RWPE2 (cell line): Measurements from ENCODE around the gene SASH1.

Experiments used
- ATAC-seq: fragments of 200-7000 bp; cut with Tn5 transposase; 3 replicates; pipeline ENCODE4 v1.9.1; 2021; ENCODE audit warnings: low read depth
- DNase-seq: peaks from one replicate; pipeline ENCODE4 v3.0.0-alpha.2; 2020; ENCODE audit warnings: low spot score
- H3K27ac ChIP-seq: fragments of 450-650 bp; 2 replicates; pipeline ENCODE4 v1.5.1; 2017; ENCODE audit warnings: mild to moderate bottlenecking; ENCODE audit not compliant: poor library complexity, severe bottlenecking
- H3K27me3 ChIP-seq: fragments of 250-450 bp; sonication (Bioruptor Pico); 2 replicates; pipeline ENCODE4 v1.5.1; 2021; ENCODE audit warnings: mild to moderate bottlenecking, moderate library complexity; ENCODE audit not compliant: insufficient read depth, poor library complexity, severe bottlenecking
- H3K36me3 ChIP-seq: fragments of 250-450 bp; sonication (Bioruptor Pico); 2 replicates; pipeline ENCODE4 v1.5.1; 2020; ENCODE audit warnings: low read depth, mild to moderate bottlenecking, moderate library complexity
- H3K4me1 ChIP-seq: fragments of 250-450 bp; sonication (Bioruptor Pico); 2 replicates; pipeline ENCODE4 v1.5.1; 2021; ENCODE audit warnings: mild to moderate bottlenecking, moderate library complexity; ENCODE audit not compliant: insufficient read depth, poor library complexity, severe bottlenecking
- H3K4me3 ChIP-seq: fragments of 250-450 bp; sonication (Bioruptor Pico); 2 replicates; pipeline ENCODE4 v1.5.1; 2021; ENCODE audit warnings: mild to moderate bottlenecking, moderate library complexity; ENCODE audit not compliant: severe bottlenecking
- H3K9me3 ChIP-seq: fragments of 250-450 bp; sonication (Bioruptor Pico); 2 replicates; pipeline ENCODE4 v1.5.1; 2021; ENCODE audit warnings: mild to moderate bottlenecking, moderate library complexity; ENCODE audit not compliant: severe bottlenecking
- TF ChIP-seq, protein P1 (sequence below): fragments of 450-650 bp; IDR thresholded peaks from one replicate; pipeline ENCODE4 v1.5.1; 2017; ENCODE audit warnings: mild to moderate bottlenecking, moderate library complexity; ENCODE audit not compliant: poor library complexity, severe bottlenecking

The SASH1 gene

DNA sequence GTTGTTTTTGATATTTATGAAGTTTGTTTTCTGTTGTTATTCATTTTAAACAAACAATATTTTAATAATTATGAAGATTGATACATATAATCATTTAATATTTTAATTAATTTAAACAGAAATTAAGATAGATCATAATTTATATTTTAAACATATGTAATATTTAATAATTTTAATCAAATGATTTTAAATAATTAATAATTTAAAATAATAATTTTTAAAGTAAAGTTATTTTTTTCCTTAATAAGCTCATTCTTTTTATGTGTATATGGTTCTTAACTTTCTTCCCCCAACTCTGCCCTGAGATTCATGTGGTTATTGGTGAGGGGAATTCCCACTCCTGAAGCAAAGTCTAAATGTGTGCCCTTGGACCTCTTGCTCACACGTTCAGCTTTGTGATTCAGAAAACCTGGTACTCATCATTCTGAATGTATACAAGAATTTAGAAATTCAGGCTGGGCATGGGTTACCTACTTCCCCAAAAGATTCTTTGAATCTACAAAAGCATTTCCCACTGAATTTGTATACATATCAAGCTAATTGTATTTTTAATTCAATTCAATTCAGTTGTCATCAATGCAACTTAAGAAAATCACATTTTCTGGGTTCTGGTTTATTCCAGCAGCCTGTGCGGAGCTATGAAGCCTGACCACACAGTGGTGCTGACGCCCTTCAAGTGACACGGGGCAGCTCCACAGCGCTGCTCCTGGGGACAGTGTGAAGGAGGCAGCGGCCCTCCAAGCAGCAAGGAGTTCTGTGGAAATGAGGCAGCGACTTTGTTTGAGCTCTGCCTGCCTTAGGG lies 235.2 kb downstream of the SASH1 start:
- Histone ChIP-seq H3K36me3 (no peaks in the 10 kb centered on the region), H3K9me3 (no peaks in the 10 kb centered on the region), H3K4me3 (no peak overlapping the region), H3K27ac (no peak overlapping the region), H3K4me1 (no peaks in the 10 kb centered on the region), H3K27me3 (no peaks in the 10 kb centered on the region)
- DNase-seq (no peak), ATAC-seq (peak; percentile 100)
- TF ChIP-seq, protein P1, sequence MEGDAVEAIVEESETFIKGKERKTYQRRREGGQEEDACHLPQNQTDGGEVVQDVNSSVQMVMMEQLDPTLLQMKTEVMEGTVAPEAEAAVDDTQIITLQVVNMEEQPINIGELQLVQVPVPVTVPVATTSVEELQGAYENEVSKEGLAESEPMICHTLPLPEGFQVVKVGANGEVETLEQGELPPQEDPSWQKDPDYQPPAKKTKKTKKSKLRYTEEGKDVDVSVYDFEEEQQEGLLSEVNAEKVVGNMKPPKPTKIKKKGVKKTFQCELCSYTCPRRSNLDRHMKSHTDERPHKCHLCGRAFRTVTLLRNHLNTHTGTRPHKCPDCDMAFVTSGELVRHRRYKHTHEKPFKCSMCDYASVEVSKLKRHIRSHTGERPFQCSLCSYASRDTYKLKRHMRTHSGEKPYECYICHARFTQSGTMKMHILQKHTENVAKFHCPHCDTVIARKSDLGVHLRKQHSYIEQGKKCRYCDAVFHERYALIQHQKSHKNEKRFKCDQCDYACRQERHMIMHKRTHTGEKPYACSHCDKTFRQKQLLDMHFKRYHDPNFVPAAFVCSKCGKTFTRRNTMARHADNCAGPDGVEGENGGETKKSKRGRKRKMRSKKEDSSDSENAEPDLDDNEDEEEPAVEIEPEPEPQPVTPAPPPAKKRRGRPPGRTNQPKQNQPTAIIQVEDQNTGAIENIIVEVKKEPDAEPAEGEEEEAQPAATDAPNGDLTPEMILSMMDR: peak; percentile 73

DNA sequence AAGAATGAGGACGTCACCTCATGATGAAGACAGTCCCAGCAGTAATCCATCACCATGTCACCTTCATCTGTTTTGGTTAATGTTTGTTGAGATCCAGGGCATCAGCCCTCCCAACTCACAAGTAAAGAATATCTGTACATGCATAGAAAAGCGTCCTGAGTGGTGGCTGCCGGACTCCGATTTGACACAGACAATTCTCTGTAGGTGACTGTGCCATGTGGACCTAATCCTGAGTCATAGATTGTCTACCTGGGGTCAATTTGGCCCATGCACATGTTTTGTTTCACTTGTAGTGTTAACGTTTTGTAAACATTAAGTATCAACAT lies 235.8 kb downstream of the SASH1 start:
- Histone ChIP-seq H3K27me3 (no peaks in the 10 kb centered on the region), H3K9me3 (no peaks in the 10 kb centered on the region), H3K36me3 (no peaks in the 10 kb centered on the region), H3K27ac (no peak overlapping the region), H3K4me1 (no peaks in the 10 kb centered on the region), H3K4me3 (no peak overlapping the region)
- ATAC-seq (peak; percentile 30; the same call in 1 of the 3 replicates), DNase-seq (no peak)
- TF ChIP-seq, protein P1: peak; percentile 42

DNA sequence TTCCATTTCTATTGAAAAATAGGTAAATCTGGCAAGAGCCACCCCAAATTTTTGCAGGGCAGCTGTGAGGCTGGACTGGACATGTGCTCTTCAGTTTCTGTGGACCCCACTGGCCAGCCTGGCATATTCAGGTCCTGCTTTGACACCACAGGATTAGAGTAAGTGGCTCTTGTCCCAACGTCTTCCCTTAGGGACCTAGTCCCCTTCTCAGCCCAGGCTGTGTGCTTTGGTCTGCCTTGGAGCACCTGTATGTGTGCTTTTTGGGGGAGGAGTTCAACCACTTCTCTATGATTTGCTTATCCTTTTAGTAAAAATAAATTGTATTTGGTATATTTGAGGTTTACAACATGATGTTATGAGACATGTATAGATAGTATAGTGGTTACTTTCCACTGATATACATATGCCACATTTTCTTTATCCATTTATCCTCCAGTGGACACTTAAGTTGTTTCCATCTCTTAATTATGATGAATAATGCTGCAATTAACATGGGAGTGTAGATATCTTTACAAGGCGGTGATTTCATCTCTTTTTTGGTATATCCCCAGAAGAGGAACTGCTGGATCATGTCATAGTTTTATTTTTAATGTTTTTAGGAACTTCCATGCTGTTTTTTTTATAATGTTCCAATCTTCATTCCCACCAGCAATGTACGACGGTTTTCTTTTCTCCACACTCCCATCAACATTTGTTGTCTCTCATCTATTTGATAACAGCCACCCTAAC lies 236.4 kb downstream of the SASH1 start:
- H3K36me3 ChIP-seq: no peaks in the 10 kb centered on the region
- DNase-seq: no peak
- TF ChIP-seq, protein P1: no peak
- H3K27me3 ChIP-seq: no peaks in the 10 kb centered on the region
- no peak overlapping the region for H3K4me3 ChIP-seq
- H3K4me1 ChIP-seq: no peaks in the 10 kb centered on the region
- H3K27ac ChIP-seq: no peak overlapping the region
- H3K9me3 ChIP-seq: no peaks in the 10 kb centered on the region
- no peak for ATAC-seq

DNA sequence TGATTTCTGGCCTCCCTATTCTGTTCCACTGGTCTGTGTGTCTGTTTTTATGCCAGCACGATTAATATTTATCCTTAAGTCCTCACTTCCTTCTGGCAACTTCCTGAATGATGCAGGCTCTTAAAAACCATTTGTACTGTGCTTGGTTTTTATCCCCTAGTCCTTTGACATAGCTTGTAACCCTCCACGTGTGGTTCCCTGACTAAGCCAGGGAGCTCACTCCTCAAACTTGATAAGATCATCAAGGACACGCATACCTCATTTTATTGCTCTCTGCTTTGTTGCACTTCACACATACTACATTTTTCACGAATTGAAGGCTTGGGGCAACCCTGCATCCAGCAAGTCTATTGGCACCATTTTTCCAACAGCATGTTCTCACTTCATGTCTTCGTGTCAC lies 237.8 kb downstream of the SASH1 start:
- no peaks in the 10 kb centered on the region for H3K4me1 ChIP-seq
- ATAC-seq (no peak), DNase-seq (no peak)

More for the DNA sequence above, 237.8 kb downstream of the SASH1 start:
- TF ChIP-seq, protein P1: no peak
- Histone ChIP-seq H3K27ac (no peak overlapping the region), H3K4me3 (no peak overlapping the region), H3K27me3 (no peaks in the 10 kb centered on the region), H3K36me3 (no peaks in the 10 kb centered on the region), H3K9me3 (no peaks in the 10 kb centered on the region)
